NCI-H524 (cell line): ENCODE data around the gene FOS.

Experiments used
- DNase-seq, 2 experiments: peaks; one replicate each; lab custom pipeline; 2025; lab: John Stamatoyannopoulos, UW

The FOS gene

DNA sequence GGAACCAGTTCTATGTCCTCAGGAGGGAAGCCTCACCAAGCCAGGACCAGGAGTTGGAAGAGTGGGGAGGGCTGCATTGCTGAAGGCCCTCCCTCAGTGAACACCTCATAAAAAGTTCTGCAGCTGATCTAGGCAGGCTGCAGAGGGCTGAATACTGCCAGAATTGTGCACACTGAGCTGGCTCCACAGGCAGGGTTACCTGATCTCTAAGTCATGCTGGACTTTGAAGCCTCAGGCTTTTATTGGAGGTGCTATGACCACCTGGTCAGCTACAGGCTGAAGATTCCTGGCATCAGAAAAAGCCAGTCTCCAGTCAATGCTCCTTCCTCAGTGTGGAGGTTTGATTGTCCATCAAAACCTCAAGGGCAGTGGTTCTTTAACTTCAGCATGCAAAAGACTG lies 39.7 kb downstream of the FOS start:
- no peak for DNase-seq

GRCh38 chr14:75319021-75319420 lies 40.4 kb downstream of the FOS start:
- no peak for DNase-seq

GRCh38 chr14:75320196-75320595 lies 41.6 kb downstream of the FOS start:
- DNase-seq, result no peak

DNA sequence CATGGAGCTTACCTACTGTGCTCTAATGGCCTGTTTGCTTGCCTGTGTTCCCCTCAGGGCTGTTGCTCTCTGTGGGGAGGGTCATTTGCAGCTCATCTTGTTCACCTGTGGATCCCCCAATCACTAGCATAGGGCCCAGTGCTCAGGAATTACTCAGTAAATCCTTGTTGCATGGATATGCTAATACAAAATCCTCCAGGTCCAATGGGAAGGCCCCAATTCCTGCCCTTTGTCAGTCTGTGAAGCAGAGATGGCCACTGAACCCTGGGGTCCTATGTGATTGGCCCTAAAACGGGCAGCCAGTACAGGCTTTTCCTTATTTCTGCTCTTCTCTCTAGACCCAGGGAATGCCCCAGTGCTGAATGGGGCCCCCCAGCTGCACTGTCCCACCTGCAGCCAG lies 44.1 kb downstream of the FOS start:
- no peak for DNase-seq

- no peak for DNase-seq
Observed at GRCh38 chr14:75323571-75323970, 44.9 kb downstream of the FOS start.

DNA sequence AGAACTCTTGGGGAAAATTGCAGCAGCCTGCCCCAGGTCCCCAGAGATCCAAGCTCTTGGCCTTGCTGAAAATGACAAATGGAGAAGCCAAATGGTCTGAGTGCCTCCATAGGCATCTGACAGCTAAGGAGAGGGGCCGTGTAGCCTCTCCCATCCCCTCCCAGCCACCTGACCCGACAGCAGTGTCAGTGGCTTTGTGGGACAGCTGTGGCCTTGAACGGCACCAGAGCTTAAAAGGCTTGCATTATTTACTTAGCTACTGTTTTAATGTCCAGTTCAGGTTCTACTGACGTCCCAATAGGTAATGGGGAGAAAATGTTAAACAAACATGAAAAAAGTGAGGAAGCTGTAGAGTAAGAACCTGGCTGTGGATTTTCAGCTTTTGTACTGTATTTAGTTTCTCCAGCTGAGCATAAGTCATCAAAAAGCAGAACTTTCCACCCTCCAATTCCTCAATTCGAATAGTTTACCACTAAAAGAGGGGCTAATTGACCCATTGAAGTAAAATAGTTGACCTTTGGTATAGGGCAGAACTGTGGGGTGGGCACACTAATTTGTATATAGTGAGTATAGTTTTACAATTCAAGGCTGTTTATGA lies 50.0 kb downstream of the FOS start:
- DNase-seq, result peak; percentile 18 to 70

DNA sequence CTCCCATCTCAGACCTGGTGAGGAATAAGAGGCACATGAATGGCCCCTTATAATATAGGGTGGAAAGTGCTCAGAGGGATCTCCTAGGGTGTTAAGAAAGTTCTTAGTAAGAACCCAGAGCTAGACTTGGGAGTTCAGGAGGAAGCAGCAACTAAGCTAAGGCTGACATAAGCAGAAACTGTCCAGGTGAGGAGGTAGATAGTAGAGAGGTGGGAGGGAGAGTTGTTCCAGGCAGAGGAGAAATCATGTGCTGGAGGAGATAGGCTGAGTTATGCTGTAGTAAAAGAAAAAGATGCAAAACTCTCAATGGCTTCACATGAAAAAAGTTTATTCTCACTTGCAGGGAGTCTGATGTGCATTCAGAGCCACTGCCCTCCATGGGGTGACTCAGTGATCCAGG lies 50.7 kb downstream of the FOS start:
- DNase-seq, result no peak

DNA sequence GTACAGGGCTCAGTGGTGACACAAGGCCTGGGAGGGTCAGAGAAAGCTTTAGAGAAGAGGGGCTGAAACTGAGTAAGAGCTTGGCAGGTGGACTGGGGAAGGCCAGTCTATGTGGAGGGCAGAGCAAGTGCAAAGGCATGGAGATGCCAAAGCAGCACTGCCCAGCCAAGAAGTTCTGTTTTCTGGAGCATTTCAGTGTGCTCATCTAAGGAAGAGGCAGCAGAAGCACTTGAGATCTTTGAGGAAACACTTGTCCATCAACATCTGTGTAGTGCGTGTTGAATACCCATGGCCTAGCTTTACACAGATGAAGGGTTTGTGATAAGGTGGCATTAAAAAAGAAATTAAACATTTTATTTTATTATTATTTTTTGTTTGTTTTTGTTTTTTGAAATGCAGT lies 52.8 kb downstream of the FOS start:
- DNase-seq, result no peak
